K562 (cell line): ENCODE measurements around the gene GORASP1.

ENCODE experiments used
- BMI1 ChIP-seq: fragments of 150-350 bp; IDR thresholded peaks from 2 replicates; pipeline ENCODE4 v1.6.1; 2014; ENCODE audit warnings: low read length
- ETV6 ChIP-seq, 3 experiments: fragments of 150-350 bp in 1 of 3; sonication (generic) in 1 of 3; formaldehyde crosslinking in 1 of 3; IDR thresholded peaks; 2 replicates each; pipeline versions ENCODE4 v1.6.1 to v1.8.0; 2014 to 2022; ENCODE audit warnings: borderline replicate concordance in 2 of 3, low read depth in 2 of 3, antibody characterized with exemption in 1 of 3, low read length in 1 of 3, mild to moderate bottlenecking in 1 of 3, missing genetic modification reagents in 1 of 3
- KDM1A ChIP-seq, 2 experiments: fragments of 450-650 bp; IDR thresholded peaks; 2 replicates each; pipeline ENCODE4 v1.6.1; 2016; ENCODE audit warnings: mild to moderate bottlenecking in 2 of 2
- PRPF4 ChIP-seq: fragments of 200-400 bp; formaldehyde crosslinking; IDR thresholded peaks from one replicate; pipeline ENCODE4 v1.6.1; 2017; ENCODE audit warnings: low read length, low read depth, mild to moderate bottlenecking; ENCODE audit not compliant: insufficient read depth, poor library complexity, severe bottlenecking
- RFX5 ChIP-seq: IDR thresholded peaks from 2 replicates; pipeline ENCODE4 v1.6.1; 2011; ENCODE audit warnings: low read depth, mild to moderate bottlenecking, improper control_type of control experiment, low read length
- STAT5A ChIP-seq: IDR thresholded peaks from 2 replicates; pipeline ENCODE4 v1.6.1; 2012; ENCODE audit warnings: low read length, inconsistent platforms, borderline replicate concordance
- ZHX1 ChIP-seq: fragments of 150-350 bp; conservative IDR thresholded peaks from 2 replicates; pipeline ENCODE4 v1.6.1; 2014; ENCODE audit warnings: low read length

DNA sequence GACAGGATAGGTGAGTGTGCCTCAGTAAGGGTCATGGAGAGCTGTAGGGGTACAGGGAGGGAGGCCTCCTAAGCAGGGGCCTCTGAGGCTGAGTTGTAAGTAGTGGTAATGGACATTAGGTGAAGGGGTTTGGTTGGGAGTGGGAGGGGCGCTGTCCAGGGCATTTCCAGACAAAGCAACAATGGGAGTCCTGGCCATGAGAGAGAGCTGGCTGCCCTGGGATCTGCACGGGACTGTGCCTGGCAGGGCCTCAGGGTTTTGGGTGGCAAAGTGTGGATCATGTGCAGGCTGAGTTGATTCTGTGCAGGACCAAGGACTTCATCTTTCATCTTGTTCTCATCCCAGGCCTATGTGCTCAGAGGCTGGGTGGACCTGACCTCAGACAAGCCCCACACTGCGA is 4.7 kb upstream of the GORASP1 start:
- TF ChIP-seq STAT5A (no peak), KDM1A (IDR thresholded peaks at IDR 0.05) (no peak), ZHX1 (no peak), PRPF4 (no peak), BMI1 (no peak), RFX5 (no peak), ETV6 (IDR thresholded peaks at IDR 0.05; ENCODE audit: borderline replicate concordance in 1 of 2, low read depth in 2 of 2, low read length in 1 of 2) (no peak), ETV6 (CRISPR knock-in tag; IDR thresholded peaks at IDR 0.05; ENCODE audit: borderline replicate concordance) (no peak)
